ENCODE measurements around the gene NCBP3.

GRCh38 chr17:3879591-3880417, 33.8 kb upstream of the NCBP3 start:
- TF ChIP-seq GATA2 (IDR thresholded peaks at IDR 0.05; ENCODE audit: low read depth, low read length) (no peak), GATA3 (IDR thresholded peaks at IDR 0.05; ENCODE audit: low read depth, low read length) (no peak)
